Lower lobe of right lung (tissue), 2 donors: Measurements from ENCODE around the gene VPS37D. TPM values are rescaled to one million over a fixed set of nuclear protein-coding genes. Genes with fewer than 3 reads are reported as not detected.

ENCODE experiments used
- ATAC-seq, 2 donors: fragments of 200-7000 bp; cut with Tn5 transposase; one replicate each; pipeline ENCODE4 v1.9.1; 2020 to 2022; ENCODE audit warnings: mild to moderate bottlenecking in 2 of 2, moderate library complexity in 2 of 2
- DNase-seq: peaks from one replicate; pipeline ENCODE4 v3.0.0-alpha.2; 2020
- H3K27ac ChIP-seq: fragments of 200-600 bp; one replicate; pipeline ENCODE4 v1.8.0; 2022
- H3K27me3 ChIP-seq: fragments of 200-600 bp; one replicate; pipeline ENCODE4 v1.8.0; 2022; ENCODE audit warnings: low read depth
- H3K36me3 ChIP-seq: fragments of 200-600 bp; one replicate; pipeline ENCODE4 v1.8.0; 2022; ENCODE audit warnings: mild to moderate bottlenecking
- H3K4me1 ChIP-seq: fragments of 200-600 bp; one replicate; pipeline ENCODE4 v1.8.0; 2022
- H3K4me3 ChIP-seq: fragments of 200-600 bp; one replicate; pipeline ENCODE4 v1.8.0; 2022; ENCODE audit warnings: mild to moderate bottlenecking
- H3K9me3 ChIP-seq: fragments of 200-600 bp; one replicate; pipeline ENCODE4 v1.8.0; 2022
- intact Hi-C: fragments of 100-400 bp; cut with DNase I; formaldehyde crosslinking; loops from one replicate; pipeline ENCODE4 v1.11.0; 2022
- total RNA-seq: library from RNA; stranded (reverse); fragmentation: NEBNext Ultra II Directional; extraction: Animal tissue kit (Norgen Biotek cat#: 25700); gene quantifications from one replicate; pipeline ENCODE4 v1.2.1, GENCODE V29; 2021
- TF ChIP-seq, protein P1 (sequence below): fragments of 200-600 bp; IDR thresholded peaks from one replicate; pipeline ENCODE4 v1.8.0; 2022; ENCODE audit warnings: antibody characterized with exemption, mild to moderate bottlenecking
- donor health status: DM: no; HTN: yes; CAD: no; lungs with severe emphysema.

Gene VPS37D
- total RNA-seq, 1 donor from 2014 or later = 1.3 TPM

DNA sequence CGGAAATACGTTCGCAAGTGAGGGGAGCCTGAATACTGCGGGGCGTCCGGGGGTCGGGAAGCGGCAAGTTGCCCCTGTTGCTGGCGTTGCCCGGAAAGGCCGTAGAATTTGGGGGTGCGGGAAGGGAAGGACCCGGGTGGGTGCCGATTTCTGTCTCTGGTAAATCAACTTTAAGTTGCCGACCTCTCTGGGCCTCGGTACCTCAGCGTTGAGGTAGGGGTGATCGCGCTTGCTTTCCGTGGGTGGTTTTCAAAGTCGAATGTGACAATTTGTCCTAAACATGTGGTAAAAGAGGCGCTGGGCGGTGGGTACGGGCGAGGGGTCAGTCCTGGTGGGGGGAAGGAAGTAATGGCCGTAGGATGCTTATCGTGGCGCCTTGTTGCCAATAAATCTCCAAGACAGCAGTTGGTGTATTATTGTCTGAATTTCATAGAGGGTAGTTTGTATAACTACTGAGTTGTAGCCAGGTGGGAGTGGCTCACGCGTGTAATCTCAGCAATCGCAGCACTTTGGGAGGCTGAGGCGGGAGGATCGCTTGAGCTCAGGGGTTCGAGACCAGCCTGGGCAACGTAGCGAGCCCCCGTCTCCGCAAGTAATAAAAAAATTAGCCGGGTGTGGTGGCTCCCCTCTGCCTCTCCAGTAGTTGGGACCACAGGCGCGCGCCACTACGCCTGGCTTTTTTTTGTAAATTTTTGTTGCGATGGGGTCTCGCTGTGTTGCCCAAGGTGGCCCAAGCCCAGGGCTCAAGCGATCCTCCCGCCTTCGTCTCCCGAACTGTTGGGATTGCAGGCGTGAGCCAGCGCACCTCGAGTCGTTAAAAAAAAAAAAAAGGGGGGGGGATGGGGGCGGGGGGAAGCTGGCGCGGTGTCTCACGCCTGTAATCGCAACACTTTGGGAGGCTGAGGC lies 16.4 kb downstream of the VPS37D start:
- peaks cover 37% of the 10 kb centered on the region for H3K4me1 ChIP-seq
- intact Hi-C loops = no loop called here
- H3K27me3 ChIP-seq = no peaks in the 10 kb centered on the region
- no peaks in the 10 kb centered on the region for H3K9me3 ChIP-seq
- no peak for DNase-seq
- ATAC-seq = peak in 1 of 2 donors; percentile 11
- peak overlapping the region; percentile 98 for H3K4me3 ChIP-seq
- peak overlapping the region; percentile 92 for H3K27ac ChIP-seq
- H3K36me3 ChIP-seq = peaks cover 26% of the 10 kb centered on the region
- TF ChIP-seq, protein P1, sequence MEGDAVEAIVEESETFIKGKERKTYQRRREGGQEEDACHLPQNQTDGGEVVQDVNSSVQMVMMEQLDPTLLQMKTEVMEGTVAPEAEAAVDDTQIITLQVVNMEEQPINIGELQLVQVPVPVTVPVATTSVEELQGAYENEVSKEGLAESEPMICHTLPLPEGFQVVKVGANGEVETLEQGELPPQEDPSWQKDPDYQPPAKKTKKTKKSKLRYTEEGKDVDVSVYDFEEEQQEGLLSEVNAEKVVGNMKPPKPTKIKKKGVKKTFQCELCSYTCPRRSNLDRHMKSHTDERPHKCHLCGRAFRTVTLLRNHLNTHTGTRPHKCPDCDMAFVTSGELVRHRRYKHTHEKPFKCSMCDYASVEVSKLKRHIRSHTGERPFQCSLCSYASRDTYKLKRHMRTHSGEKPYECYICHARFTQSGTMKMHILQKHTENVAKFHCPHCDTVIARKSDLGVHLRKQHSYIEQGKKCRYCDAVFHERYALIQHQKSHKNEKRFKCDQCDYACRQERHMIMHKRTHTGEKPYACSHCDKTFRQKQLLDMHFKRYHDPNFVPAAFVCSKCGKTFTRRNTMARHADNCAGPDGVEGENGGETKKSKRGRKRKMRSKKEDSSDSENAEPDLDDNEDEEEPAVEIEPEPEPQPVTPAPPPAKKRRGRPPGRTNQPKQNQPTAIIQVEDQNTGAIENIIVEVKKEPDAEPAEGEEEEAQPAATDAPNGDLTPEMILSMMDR = no peak

DNA sequence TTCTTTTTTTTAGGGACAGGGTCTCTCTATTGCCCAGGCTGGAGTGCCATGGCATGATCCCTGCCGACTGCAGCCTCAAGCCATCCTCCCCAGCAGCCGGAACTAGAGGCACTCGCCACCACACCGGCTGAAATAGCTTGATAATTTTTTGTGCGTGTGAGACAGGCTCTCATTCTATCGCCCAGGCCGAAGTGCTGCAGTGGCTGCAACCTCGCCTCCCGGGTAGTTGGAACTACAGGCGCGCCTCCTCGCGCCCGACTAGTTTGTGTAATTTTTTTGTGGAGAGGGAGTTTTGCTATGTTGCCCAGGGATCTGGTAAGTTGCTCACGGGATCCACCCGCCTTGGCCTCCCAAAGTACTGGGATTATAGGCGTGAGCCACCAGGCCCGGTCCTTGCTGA lies 17.7 kb downstream of the VPS37D start:
- Histone ChIP-seq H3K27me3 (no peaks in the 10 kb centered on the region), H3K36me3 (peaks cover 38% of the 10 kb centered on the region), H3K27ac (no peak overlapping the region), H3K4me1 (peaks cover 33% of the 10 kb centered on the region), H3K4me3 (no peak overlapping the region), H3K9me3 (no peaks in the 10 kb centered on the region)
- intact Hi-C loops = no loop called here
- TF ChIP-seq, protein P1 = no peak
- ATAC-seq = no peak
- DNase-seq = no peak

DNA sequence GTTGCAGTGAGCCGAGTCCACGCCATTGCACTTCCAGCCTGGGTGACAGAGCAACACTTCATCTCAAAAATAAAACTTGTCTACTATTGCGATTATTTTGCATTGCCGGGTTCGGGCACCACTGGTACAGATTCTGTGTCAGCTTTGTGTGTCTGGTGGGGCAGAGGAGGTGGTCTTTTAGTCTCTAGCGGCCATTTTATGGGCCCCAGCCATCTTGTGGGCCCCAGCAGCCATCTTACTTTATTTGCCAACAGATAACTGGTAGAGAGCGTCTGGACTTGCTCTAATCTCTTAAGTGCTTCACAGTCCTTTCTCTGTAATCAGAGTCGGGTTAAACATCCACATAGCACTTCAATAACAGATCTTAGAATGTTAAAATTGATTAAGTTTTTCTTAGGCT lies 20.7 kb downstream of the VPS37D start:
- TF ChIP-seq, protein P1 = no peak
- Histone ChIP-seq H3K4me3 (no peak overlapping the region), H3K27ac (no peak overlapping the region), H3K9me3 (no peaks in the 10 kb centered on the region), H3K36me3 (peaks cover 68% of the 10 kb centered on the region), H3K27me3 (no peaks in the 10 kb centered on the region), H3K4me1 (peaks cover 9% of the 10 kb centered on the region)
- intact Hi-C loops = no loop called here
- ATAC-seq = no peak
- no peak for DNase-seq

DNA sequence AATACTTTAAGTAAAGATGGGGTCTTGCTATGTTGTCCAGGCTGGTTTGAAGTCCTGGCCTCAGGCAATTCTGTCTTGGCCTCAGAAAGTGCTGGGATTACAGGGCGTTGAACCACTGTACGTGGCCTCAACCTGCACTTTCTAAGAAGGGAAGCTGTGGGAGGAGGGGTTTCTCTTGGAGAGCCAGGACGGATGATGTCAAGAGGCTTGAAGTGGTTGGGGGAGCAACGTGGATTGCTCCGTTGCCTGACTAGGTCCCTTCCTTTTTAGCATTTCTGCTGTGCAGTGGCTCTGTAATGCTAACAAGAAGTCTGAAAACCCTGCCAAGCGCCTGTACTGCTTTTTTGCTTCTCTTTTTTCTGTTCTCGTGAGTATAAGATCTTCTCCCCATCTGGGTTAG lies 23.0 kb downstream of the VPS37D start:
- no peaks in the 10 kb centered on the region for H3K27me3 ChIP-seq
- no peaks in the 10 kb centered on the region for H3K9me3 ChIP-seq
- H3K4me3 ChIP-seq = no peak overlapping the region
- DNase-seq (no peak), ATAC-seq (no peak)
- TF ChIP-seq, protein P1 = no peak
- H3K4me1 ChIP-seq = no peaks in the 10 kb centered on the region
- intact Hi-C loops = no loop called here
- H3K36me3 ChIP-seq = peaks cover 90% of the 10 kb centered on the region
- no peak overlapping the region for H3K27ac ChIP-seq

DNA sequence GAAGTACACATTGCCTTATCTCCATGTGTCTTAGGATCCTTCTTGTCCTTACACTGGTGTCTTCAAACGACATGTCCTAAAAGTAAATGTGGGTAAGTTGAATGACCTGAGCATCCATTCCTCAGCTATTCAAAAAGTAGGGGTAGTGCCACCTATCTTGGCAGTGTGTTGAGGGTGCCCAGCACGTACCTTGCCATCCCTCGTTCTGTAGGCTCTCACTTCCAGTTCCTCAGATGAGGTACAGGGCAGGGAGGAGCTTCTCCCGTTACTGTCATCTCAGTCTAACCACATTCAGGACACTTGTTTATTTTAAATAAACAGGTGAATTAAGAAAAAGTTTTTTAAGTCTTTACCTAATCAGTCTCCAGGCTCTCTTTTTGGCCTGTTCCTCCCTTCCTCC lies 28.7 kb downstream of the VPS37D start:
- Histone ChIP-seq H3K27me3 (no peaks in the 10 kb centered on the region), H3K4me1 (no peaks in the 10 kb centered on the region), H3K9me3 (no peaks in the 10 kb centered on the region), H3K4me3 (no peak overlapping the region), H3K36me3 (peaks cover 84% of the 10 kb centered on the region), H3K27ac (no peak overlapping the region)
- DNase-seq = no peak
- TF ChIP-seq, protein P1 = no peak
- no peak for ATAC-seq
- intact Hi-C loops = no loop called here
